H1 (cell line): ENCODE measurements around the gene MTERF2. TPM values are rescaled to one million over a fixed set of nuclear protein-coding genes. Genes with fewer than 3 reads are reported as not detected.

Source experiments
- CTCF ChIA-PET: fragments of 300-600 bp; sonication (Branson Sonifier 250); formaldehyde crosslinking; loops from one replicate; lab custom pipeline; 2021; ENCODE audit not compliant: partially characterized antibody; lab: Charles Lee
- POLR2A ChIA-PET: fragments of 300-600 bp; sonication (Branson Sonifier 250); formaldehyde crosslinking; loops from one replicate; lab custom pipeline; 2021; ENCODE audit warnings: inconsistent platforms; ENCODE audit not compliant: partially characterized antibody; lab: Charles Lee
- DNase-seq, 2 experiments: peaks; one replicate each; pipeline versions ENCODE4 v3.0.0 to v3.0.0-alpha.2; 2010 to 2022; ENCODE audit warnings: low spot score in 2 of 2, low read depth in 1 of 2, mixed read lengths in 1 of 2
- FAIRE-seq: peaks from 2 replicates; lab custom pipeline; 2011; peaks lifted over from hg19 to GRCh38; lab: Jason Lieb, UNC
- H2AFZ ChIP-seq: 2 replicates; pipeline ENCODE4 v1.8.1; 2012; ENCODE audit warnings: low read length, inconsistent platforms
- H2AK5ac ChIP-seq: 2 replicates; pipeline ENCODE4 v1.6.1; 2013; ENCODE audit warnings: low read depth, low read length
- H2BK120ac ChIP-seq: replicated peaks from 2 replicates; pipeline ENCODE3; 2013; ENCODE audit warnings: low read depth, low read length, inconsistent platforms
- H2BK12ac ChIP-seq: 2 replicates; pipeline ENCODE4 v1.6.1; 2013; ENCODE audit warnings: low read depth, low read length
- H2BK15ac ChIP-seq: 2 replicates; pipeline ENCODE4 v1.6.1; 2013; ENCODE audit warnings: low read length
- H2BK20ac ChIP-seq: 2 replicates; pipeline ENCODE4 v1.6.1; 2013; ENCODE audit warnings: low read length
- H2BK5ac ChIP-seq: 2 replicates; pipeline ENCODE4 v1.6.1; 2013; ENCODE audit warnings: low read depth, low read length
- H3K14ac ChIP-seq: 2 replicates; pipeline ENCODE4 v1.6.1; 2013; ENCODE audit warnings: inconsistent platforms; ENCODE audit not compliant: insufficient read length
- H3K18ac ChIP-seq: 2 replicates; pipeline ENCODE4 v1.6.1; 2013; ENCODE audit warnings: low read length; ENCODE audit errors: extremely low read depth
- H3K23ac ChIP-seq: 2 replicates; pipeline ENCODE4 v1.6.1; 2013; ENCODE audit warnings: inconsistent platforms; ENCODE audit not compliant: insufficient read length
- H3K23me2 ChIP-seq: 2 replicates; pipeline ENCODE4 v1.6.1; 2013; ENCODE audit warnings: low read depth, low read length
- H3K27ac ChIP-seq: 2 replicates; pipeline ENCODE4 v1.6.1; 2011; ENCODE audit warnings: low read depth, low read length, inconsistent platforms
- H3K27me3 ChIP-seq, 4 experiments: replicated peaks in 1 of 4; 1 replicate in 1 of 4; 2 replicates in 3 of 4; pipeline versions ENCODE4 v1.6.1 to v1.8.1; 2011 to 2013; ENCODE audit warnings: low read length in 3 of 4, mild to moderate bottlenecking in 3 of 4, inconsistent platforms in 2 of 4, mixed read lengths in 2 of 4, moderate library complexity in 1 of 4; ENCODE audit not compliant: control insufficient read depth in 3 of 4, insufficient read depth in 3 of 4; ENCODE audit errors: extremely low read depth in 1 of 4
- H3K36me3 ChIP-seq, 4 experiments: 2 replicates each; pipeline versions ENCODE4 v1.6.1 to v1.8.1; 2011 to 2013; ENCODE audit warnings: mild to moderate bottlenecking in 4 of 4, low read length in 3 of 4, moderate library complexity in 2 of 4, control low read depth in 1 of 4, inconsistent platforms in 1 of 4; ENCODE audit not compliant: insufficient read depth in 4 of 4, control insufficient read depth in 2 of 4
- H3K4ac ChIP-seq: replicated peaks from 2 replicates; pipeline ENCODE3; 2013; ENCODE audit warnings: low read length, low read depth, mixed read lengths, inconsistent platforms; ENCODE audit not compliant: insufficient read length
- H3K4me1 ChIP-seq, 4 experiments: replicated peaks in 1 of 4; 1 replicate in 1 of 4; 2 replicates in 3 of 4; pipeline versions ENCODE4 v1.6.1 to v1.8.1; 2011 to 2013; ENCODE audit warnings: low read length in 3 of 4, inconsistent platforms in 2 of 4, mixed read lengths in 1 of 4; ENCODE audit not compliant: insufficient read depth in 4 of 4, control insufficient read depth in 3 of 4
- H3K4me2 ChIP-seq, 2 experiments: 2 replicates each; pipeline versions ENCODE4 v1.6.1 to v1.8.1; 2011 to 2013; ENCODE audit warnings: low read depth in 2 of 2, low read length in 2 of 2, control low read depth in 1 of 2, inconsistent platforms in 1 of 2, mild to moderate bottlenecking in 1 of 2; ENCODE audit not compliant: insufficient read depth in 1 of 2
- H3K4me3 ChIP-seq, 4 experiments: fragments of 200-600, 300-600 bp in 1 of 4; sonication (generic), shearing (Covaris generic), sonication (Bioruptor Twin) in 1 of 4; 2 replicates each; pipeline versions ENCODE4 v1.5.1 to v1.8.1; 2011 to 2016; ENCODE audit warnings: low read length in 4 of 4, low read depth in 3 of 4, control low read depth in 2 of 4, inconsistent platforms in 2 of 4, mild to moderate bottlenecking in 2 of 4, mixed read lengths in 1 of 4, moderate library complexity in 1 of 4; ENCODE audit not compliant: insufficient read depth in 2 of 4; ENCODE audit errors: extremely low read depth in 1 of 4
- H3K56ac ChIP-seq: replicated peaks from 2 replicates; pipeline ENCODE3; 2013; ENCODE audit warnings: low read depth, mild to moderate bottlenecking, mixed read lengths, low read length, inconsistent platforms; ENCODE audit not compliant: insufficient read length
- H3K79me1 ChIP-seq: 2 replicates; pipeline ENCODE4 v1.6.1; 2013; ENCODE audit warnings: low read depth, low read length, control low read depth
- H3K79me2 ChIP-seq, 2 experiments: 2 replicates each; pipeline versions ENCODE4 v1.6.1 to v1.8.1; 2012 to 2013; ENCODE audit warnings: low read length in 2 of 2, mild to moderate bottlenecking in 2 of 2, inconsistent platforms in 1 of 2; ENCODE audit not compliant: insufficient read depth in 2 of 2, control insufficient read depth in 1 of 2
- H3K9ac ChIP-seq, 4 experiments: replicated peaks in 1 of 4; 1 replicate in 1 of 4; 2 replicates in 3 of 4; pipeline versions ENCODE4 v1.6.1 to v1.8.1; 2011 to 2013; ENCODE audit warnings: low read depth in 3 of 4, low read length in 3 of 4, control low read depth in 2 of 4, mild to moderate bottlenecking in 2 of 4, moderate library complexity in 2 of 4, inconsistent platforms in 1 of 4; ENCODE audit errors: extremely low read depth in 1 of 4
- H3K9me3 ChIP-seq, 2 experiments: 2 replicates each; pipeline versions ENCODE4 v1.6.1 to v1.8.1; 2012 to 2013; ENCODE audit warnings: mild to moderate bottlenecking in 2 of 2, moderate library complexity in 2 of 2, control low read depth in 1 of 2, inconsistent platforms in 1 of 2, low read depth in 1 of 2, low read length in 1 of 2, mixed read lengths in 1 of 2; ENCODE audit not compliant: insufficient read depth in 2 of 2
- H4K20me1 ChIP-seq, 2 experiments: replicated peaks in 1 of 2; 2 replicates each; pipeline versions ENCODE3 to v1.8.1; 2011 to 2013; ENCODE audit warnings: inconsistent platforms in 2 of 2, low read length in 2 of 2, mild to moderate bottlenecking in 1 of 2; ENCODE audit not compliant: insufficient read depth in 2 of 2, control insufficient read depth in 1 of 2
- H4K5ac ChIP-seq: 2 replicates; pipeline ENCODE4 v1.6.1; 2013; ENCODE audit warnings: low read length, low read depth, mixed read lengths, inconsistent platforms; ENCODE audit not compliant: insufficient read length
- H4K8ac ChIP-seq: 2 replicates; pipeline ENCODE4 v1.8.0; 2013; ENCODE audit warnings: mild to moderate bottlenecking, moderate library complexity, low read length, inconsistent platforms; ENCODE audit not compliant: insufficient read depth; ENCODE audit errors: extremely low read depth
- H4K91ac ChIP-seq: replicated peaks from 2 replicates; pipeline ENCODE3; 2013; ENCODE audit warnings: low read length, mixed read lengths, inconsistent platforms; ENCODE audit not compliant: insufficient read length
- CBX8 ChIP-seq: fragments of 300-800, 300-1000 bp; sonication (generic); IDR thresholded peaks from 2 replicates; pipeline ENCODE4 v1.7.1; 2016; ENCODE audit warnings: low read depth, low read length, borderline replicate concordance
- CREB1 ChIP-seq: IDR thresholded peaks from 2 replicates; pipeline ENCODE4 v1.6.1; 2012; ENCODE audit warnings: inconsistent platforms
- CTBP2 ChIP-seq: IDR thresholded peaks from 2 replicates; pipeline ENCODE4 v1.7.0; 2011; ENCODE audit warnings: borderline replicate concordance, mild to moderate bottlenecking, moderate library complexity, mixed read lengths, low read length; ENCODE audit not compliant: insufficient read depth, insufficient read length
- EGR1 ChIP-seq: IDR thresholded peaks from 2 replicates; pipeline ENCODE4 v1.6.1; 2011; ENCODE audit warnings: low read depth, low read length, borderline replicate concordance
- FOSL1 ChIP-seq: IDR thresholded peaks from 2 replicates; pipeline ENCODE4 v1.6.1; 2011; ENCODE audit warnings: mild to moderate bottlenecking, low read depth, low read length, moderate library complexity; ENCODE audit not compliant: insufficient read depth
- GABPA ChIP-seq: IDR thresholded peaks from 2 replicates; pipeline ENCODE4 v1.6.1; 2011; ENCODE audit warnings: mild to moderate bottlenecking, low read length, moderate library complexity, borderline replicate concordance; ENCODE audit not compliant: insufficient read depth
- HDAC6 ChIP-seq: IDR thresholded peaks from one replicate; pipeline ENCODE4 v1.7.1; 2012; ENCODE audit warnings: low read depth, mild to moderate bottlenecking, inconsistent platforms, low read length, moderate library complexity
- PHF8 ChIP-seq: fragments of 200-600 bp; sonication (generic); conservative IDR thresholded peaks from 2 replicates; pipeline ENCODE4 v1.7.1; 2012; ENCODE audit warnings: low read depth, mild to moderate bottlenecking, inconsistent platforms, low read length, moderate library complexity
- POLR2AphosphoS5 ChIP-seq: IDR thresholded peaks from 2 replicates; pipeline ENCODE4 v1.6.1; 2011; ENCODE audit warnings: low read depth, low read length
- RFX5 ChIP-seq: IDR thresholded peaks from 2 replicates; pipeline ENCODE4 v1.6.1; 2011; ENCODE audit warnings: low read depth, low read length, improper control_type of control experiment, borderline replicate concordance
- SP1 ChIP-seq: IDR thresholded peaks from 2 replicates; pipeline ENCODE4 v1.6.1; 2011; ENCODE audit warnings: low read depth, low read length
- WGBS, 2 experiments: shearing (Covaris generic) in 1 of 2; methylation state at CpG; one replicate each; pipeline versions ENCODE4 v1.1.6 to v1.1.7; 2013 to 2015; ENCODE audit warnings: low lambda C conversion rate in 2 of 2, mixed read lengths in 2 of 2, inconsistent platforms in 1 of 2, low coverage in 1 of 2, missing lambda C conversion rate in 1 of 2; ENCODE audit not compliant: insufficient replicate concordance in 2 of 2, insufficient coverage in 1 of 2, insufficient read length in 1 of 2; ENCODE audit errors: extremely low coverage in 1 of 2, missing lambda C conversion rate in 1 of 2; 5-methylcytosine and 5-hydroxymethylcytosine counted together
- polyA plus RNA-seq, 7 experiments: library from polyadenylated mRNA; depleted of rRNA in 3 of 7; stranded (reverse) in 5 of 7; unstranded in 2 of 7; fragments of >200 nt in 5 of 7; fragments of 200-250 nt in 2 of 7; gene quantifications; 1 replicate in 5 of 7; 2 replicates in 1 of 7; 4 replicates in 1 of 7; pipeline versions ENCODE4 v1.2.1 to v1.2.3, GENCODE V29; 2011 to 2013; ENCODE audit warnings: missing spikeins in 2 of 7, mixed read lengths in 2 of 7
- total RNA-seq: library from RNA; stranded (reverse); fragmentation: NEBNext Ultra II Directional; extraction: Animal tissue kit (Norgen Biotek cat#: 25700); gene quantifications from 2 replicates; pipeline ENCODE4 v1.2.1, GENCODE V29; 2021

The MTERF2 gene
- total and polyA plus RNA-seq, 2 of the 8 experiments (the other 6 are each of a cell fraction or from before 2014, with no cell fraction given), result 2.8 to 7.1 TPM

DNA sequence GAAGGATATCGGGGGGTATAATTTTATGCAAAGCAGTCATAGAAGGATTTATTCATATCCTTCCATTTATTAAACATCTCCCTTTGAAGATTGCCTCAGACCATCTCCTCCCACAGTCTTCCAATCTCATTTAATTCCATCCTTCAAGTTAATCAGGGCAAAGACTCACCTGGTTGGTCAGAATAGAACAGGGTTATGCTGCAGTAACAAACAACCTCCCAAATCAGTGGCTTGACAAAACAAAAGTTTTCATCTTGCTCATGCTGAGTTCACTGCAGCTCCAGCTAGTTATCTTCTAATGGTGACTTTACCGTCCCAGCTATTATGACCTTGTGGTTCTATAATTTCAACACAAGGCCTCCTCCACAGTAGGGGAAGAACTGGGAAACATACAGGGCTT, 48.8 kb upstream of the MTERF2 start:
- Histone ChIP-seq H3K9me3 (no peaks in the 10 kb centered on the region), H3K79me2 (no peaks in the 10 kb centered on the region; a peak in 2 of 4 replicates), H3K79me1 (0 out of 2 replicates have a peak, but pooled peaks cover 3% of the 10 kb centered on the region), H2BK12ac (no peak overlapping the region), H3K27ac (no peak overlapping the region), H2AFZ (no peak overlapping the region), H4K5ac (no peak overlapping the region), H3K36me3 (no peaks in the 10 kb centered on the region), H3K23me2 (no peaks in the 10 kb centered on the region), H3K14ac (no peak overlapping the region), H3K4me1 (no peaks in the 10 kb centered on the region), H2AK5ac (no peak overlapping the region), H4K8ac (no peak overlapping the region), H3K4me2 (no peak overlapping the region), H4K20me1 (no peaks in the 10 kb centered on the region), H3K4me3 (no peak overlapping the region), H3K4ac (no peak overlapping the region), H3K23ac (no peak overlapping the region), H3K56ac (no peak overlapping the region), H3K9ac (no peak overlapping the region), H3K18ac (no peak overlapping the region), H2BK120ac (no peak overlapping the region), H2BK20ac (no peak overlapping the region), H4K91ac (no peak overlapping the region), H3K27me3 (no peaks in the 10 kb centered on the region), H2BK15ac (no peak overlapping the region), H2BK5ac (no peak overlapping the region)
- TF ChIP-seq RFX5 (no peak), SP1 (no peak), PHF8 (no peak), CBX8 (no peak), CREB1 (no peak), POLR2AphosphoS5 (no peak), GABPA (no peak), HDAC6 (no peak), EGR1 (no peak), CTBP2 (no peak), FOSL1 (no peak)
- 97% methylated on average over 2 of the region's 2 CpGs; no CpG with 5 or more reads in 1 of the 2 experiments for WGBS, 2 experiments
- ChIA-PET POLR2A (no interaction called here), CTCF (no interaction called here)
- FAIRE-seq (no peak), DNase-seq (no peak)
